GM18907 (cell line): Measurements from ENCODE around the gene PDHA1.

Experiments
- ATAC-seq: cut with Tn5 transposase; IDR thresholded peaks from one replicate; pipeline ENCODE4 v1.9.1; 2021; ENCODE audit warnings: mild to moderate bottlenecking, moderate library complexity; ENCODE audit not compliant: unreplicated experiment

PDHA1 gene

DNA sequence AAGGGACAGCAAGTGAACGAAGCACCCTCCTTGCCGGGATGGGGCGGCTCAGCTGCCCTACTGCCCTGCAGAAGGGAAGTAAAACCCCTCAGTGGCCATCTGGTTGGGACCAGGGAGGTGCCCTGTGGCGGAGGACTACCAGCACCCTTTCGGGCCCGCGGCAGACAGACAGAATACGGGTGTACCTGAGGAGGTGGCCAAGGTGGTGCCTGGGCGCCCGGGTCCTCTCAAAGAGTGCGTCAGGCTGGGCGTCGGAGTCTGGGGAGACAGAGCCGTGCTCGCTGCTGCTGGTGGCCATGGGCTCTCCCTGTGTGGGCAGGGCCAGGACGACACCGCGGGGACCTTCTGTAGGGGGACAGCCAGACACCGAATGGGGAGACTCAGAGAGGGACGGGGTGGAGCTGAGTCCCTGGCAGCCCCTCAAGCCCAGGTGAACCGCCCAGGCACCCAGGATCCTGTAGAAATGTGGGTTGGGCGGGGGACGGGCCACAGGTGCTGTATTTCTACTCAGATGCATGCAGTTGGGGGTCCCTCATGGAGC, 29.7 kb downstream of the PDHA1 start:
- ATAC-seq = no peak

DNA sequence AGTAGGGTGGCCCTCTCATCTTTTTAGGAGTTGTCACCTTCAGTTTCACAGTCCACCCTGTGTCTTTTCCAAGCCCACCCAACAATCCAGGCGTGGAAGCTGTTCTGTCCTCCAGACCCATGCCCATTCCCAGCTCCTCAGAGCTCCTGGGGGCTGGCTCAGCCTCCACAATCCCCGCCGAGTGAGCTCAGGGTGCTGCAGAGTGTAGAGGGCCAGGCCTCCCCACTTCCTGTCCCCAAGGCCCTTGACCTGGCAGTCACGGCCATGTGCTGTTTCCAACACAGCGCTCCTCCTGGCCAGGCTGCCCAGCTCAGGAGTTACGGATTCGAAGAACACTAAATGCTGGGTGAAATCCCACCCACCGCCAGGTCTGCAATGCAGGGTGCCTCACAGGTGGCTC, 31.8 kb downstream of the PDHA1 start:
- ATAC-seq = no peak

DNA sequence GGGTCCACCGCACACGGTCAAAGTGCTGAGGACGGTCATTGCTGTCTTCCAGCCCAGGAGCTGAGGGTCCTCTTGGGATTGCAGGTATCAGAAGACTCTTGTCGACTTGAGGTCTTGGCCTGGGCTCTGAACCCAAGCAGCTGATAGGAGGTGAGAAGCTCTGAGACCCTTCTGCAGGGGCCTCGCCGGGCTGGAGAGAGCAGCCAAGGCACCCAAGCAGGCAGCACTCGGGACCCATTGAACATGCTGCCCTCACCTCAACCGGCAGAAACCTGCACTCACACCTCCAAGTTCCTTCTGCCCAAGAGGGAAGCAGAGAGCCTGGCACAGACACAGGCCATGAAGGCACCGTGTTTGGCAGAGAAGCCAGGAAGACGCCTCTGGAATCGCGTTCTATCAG, 34.1 kb downstream of the PDHA1 start:
- no peak for ATAC-seq

DNA sequence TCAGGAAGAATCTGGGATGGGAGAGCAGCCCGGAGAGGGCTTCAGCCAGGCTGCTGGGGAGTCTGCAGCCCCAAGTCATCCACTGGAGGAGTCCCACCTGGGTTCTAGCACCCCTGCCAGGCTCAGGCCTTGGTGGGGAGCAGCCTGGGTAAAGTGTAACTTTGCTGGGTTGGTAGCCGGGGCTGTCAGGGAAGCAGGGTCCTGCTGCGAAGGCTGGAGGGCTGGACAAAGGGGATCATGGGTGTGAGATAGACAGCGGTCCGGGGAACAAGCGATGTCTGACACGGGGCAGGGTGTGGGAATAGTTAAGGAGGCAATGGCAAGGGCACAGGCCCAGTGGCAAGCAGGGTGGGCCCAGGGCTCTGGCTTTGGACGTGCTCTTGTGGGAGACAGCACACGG, 37.6 kb downstream of the PDHA1 start:
- ATAC-seq = no peak

DNA sequence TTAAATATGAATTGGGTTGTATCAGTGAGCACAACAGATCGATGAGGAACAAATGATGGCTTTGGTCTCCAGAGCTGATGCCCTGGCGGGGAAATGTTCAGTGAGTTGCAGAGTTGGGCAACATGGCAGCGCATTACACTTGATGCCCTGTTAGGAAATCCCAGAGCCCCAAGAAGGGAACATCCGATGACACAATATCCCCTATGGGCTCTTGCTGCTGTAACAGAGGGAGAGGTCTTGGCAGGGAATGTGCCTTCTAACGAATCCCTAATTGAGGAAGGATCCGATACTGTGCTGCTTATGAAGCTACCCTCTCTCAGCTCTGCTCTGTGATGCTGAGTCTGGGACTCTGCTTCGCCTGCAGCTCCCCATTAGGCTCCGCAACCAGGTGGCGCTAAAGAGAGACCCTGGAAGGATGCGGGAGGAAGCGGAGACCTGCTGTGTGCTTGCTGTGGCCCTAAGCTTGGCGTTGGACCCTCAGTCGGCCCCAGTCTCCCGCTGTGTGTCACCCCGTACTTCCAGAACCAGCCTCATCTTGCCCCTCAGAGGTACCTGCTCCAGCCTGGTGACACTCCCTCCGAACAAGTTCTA, 38.9 kb downstream of the PDHA1 start:
- ATAC-seq = peak; percentile 60

DNA sequence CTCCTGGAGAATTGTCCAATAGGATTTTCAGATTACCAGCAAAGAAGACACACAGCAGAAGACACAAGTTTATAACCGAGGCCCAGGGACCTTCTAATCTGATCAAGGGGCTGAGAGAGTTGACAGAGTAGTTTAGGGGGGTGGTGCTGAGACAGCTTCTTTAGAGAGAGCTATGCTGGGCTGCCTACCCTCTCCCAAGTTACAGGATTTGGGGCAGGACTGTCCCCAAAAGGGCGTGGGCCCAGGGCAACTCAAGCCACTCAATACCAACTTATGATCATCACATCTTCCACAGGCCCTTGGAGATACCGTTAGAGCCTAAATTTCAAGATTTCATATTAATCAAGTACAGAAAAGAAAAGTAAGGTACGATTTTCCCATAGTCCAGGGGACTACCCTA, 43.0 kb downstream of the PDHA1 start:
- no peak for ATAC-seq

DNA sequence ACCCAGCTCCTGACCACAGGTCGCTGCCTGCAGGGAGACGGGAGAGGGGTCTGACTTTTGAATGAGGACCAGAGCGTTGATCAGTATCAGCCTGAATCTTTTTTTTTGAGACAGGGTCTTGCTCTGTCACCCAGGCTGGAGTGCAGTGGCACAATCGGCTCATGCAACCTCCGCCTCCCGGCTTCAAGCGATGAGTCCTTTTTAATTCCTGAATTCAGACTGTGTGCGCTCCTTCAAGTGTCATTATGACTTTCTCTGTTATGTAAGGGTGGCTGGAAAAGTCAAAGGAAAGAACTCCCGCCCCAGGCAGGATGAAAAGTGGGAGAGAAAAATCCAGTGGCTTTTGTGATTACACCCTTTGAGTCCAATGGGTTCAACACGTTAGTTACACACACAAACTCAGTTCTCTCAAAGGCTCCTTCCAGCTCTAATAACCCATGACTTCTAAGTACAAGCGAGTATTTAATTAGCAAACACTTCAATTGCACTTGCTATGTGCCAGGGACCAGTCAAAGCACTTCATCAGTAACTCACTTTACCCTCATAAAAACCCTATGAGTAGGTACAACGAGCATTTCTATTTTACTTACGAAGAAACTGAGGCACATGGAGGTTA, 44.4 kb downstream of the PDHA1 start:
- no peak for ATAC-seq

DNA sequence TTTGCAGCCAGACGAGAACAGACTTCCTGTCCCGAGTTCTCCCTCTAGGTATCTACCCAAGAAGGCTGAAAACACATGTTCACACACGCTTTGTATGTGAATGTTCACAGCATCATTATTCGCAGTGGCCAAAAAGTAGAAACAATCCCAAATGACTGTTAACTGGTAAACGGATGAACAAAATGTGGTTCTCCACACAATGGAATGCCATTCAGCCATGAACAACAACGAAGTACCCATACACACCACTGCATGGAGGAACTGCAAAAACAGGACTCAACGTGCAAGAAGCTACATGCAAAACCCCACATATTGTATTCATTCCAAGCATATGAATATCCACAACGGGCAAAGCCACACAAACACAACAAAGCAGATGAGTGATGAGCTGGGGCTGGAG, 45.0 kb downstream of the PDHA1 start:
- no peak for ATAC-seq

DNA sequence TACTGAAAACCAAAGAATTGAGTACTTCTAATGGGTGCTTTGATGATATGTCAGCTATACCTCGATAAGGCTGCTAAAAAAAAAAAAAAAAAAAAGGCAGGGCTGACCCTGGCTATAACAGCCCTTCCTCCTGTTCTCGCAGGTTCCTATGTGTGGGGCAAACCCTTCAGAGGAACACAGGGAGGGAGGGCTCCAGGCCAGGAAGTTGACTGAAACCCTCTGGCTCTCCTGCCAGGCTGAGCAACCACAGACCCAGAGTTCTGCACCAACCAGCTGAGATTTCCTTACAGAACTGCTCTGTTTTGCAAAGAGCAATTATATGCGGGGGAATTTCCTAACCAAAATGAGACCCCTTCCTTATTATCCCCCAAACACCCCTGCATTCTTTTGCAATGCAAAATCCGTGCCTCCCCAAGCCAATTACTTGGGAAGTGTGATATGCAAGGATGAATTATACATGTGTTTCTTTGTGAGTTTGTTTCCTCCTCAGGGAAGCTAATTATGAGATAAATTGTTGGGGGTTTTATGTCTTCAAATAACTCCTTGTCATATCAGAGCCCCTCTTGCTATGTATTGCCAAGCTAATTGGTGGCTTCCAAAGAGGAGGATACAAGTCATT, 45.6 kb downstream of the PDHA1 start:
- no peak for ATAC-seq

DNA sequence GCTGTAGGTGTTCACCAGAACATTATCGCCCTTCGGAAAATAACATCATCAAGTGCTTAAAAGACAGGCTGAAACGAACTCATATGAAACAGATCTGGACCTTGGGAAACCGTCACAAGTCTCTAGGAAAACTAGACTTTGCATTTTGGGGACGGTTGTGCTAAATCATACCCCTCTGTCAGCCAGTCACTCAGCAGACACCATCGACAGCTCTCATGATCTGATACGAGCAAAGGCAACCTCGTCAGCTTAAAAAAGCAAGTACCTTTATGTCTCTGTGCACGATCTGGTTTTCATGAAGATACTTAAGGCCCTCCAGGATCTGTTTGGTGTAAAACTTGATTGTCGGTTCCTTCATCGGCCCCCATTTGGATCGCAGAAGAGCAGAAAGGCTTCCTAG, 48.4 kb downstream of the PDHA1 start:
- ATAC-seq = no peak

DNA sequence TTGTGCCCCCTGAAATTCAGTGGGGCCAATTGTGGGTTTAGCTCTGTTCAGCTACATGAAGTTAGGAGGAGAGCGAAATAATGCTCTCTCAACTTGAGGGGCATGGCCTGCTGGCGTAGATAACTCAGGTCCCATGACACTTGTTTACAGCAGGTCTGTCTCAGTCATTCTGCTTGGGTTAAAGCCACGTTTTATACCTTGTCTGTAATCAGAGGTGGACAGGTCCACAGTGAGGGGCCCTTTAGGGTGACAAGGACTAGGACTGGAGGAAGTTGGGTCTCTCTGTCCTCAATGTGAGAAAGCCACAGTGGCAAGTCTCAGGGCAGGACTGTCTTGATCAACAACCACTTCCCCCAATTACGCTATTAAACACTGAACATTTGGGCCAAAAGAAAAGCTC, 49.0 kb downstream of the PDHA1 start:
- ATAC-seq = no peak

DNA sequence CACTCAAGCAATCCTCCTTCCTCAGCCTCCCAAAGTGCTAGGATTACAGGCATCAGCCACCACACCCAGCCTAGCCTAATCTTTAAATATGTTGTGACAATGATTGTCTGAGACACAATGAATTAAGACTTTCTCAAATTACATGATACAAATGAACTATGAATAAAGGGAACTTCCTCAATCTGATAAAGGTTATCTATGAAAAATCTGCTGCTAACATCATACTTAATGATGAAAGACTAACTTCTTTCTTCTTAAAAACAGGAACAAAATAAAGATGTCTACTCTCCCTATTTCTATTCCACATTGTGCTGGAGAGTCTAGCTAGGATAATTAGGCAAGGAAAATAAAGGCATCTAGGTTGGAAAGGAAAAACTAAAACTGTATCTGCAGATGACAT, 60.0 kb downstream of the PDHA1 start:
- no peak for ATAC-seq

DNA sequence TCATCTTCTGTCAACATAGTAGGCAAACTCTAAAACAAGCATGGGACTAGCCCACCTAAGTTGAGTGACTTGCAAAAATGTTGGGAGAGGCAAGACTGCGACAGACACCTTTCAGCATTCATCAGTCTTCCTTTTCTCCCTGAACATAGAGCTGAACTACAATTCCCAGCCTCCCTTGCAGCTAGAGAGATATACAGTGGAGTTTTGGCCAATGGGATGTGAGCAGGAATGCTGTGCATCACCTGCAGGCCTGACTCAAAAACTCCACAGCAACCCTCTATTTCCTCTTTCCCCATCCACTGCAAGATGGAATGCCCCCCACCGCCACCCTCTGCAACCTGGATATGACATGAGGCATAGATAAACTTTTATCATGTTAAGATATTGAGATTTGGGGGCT, 66.5 kb downstream of the PDHA1 start:
- no peak for ATAC-seq
